ENCODE measurements around the gene PRKAR1B.

DNA sequence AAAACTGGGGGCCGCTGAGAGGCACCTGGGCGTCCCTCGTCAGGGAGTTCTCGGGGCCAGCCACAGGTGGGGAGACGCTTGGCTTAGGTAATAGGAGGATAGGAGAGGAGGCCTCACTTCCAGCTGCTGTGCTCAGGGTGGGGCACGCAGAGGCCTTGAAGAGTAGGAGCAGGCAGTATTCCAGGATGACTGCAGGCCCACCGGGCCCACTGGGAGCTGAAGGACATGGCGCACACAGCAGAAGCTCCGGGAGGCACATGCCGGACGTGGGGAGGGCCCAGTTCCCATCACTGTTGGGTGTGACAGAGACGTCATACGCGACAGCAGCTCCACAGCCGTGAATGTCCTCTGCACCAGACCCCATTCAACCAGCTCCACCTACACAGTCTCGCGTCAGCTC, 185.4 kb downstream of the PRKAR1B start:
- TF ChIP-seq, protein P1, sequence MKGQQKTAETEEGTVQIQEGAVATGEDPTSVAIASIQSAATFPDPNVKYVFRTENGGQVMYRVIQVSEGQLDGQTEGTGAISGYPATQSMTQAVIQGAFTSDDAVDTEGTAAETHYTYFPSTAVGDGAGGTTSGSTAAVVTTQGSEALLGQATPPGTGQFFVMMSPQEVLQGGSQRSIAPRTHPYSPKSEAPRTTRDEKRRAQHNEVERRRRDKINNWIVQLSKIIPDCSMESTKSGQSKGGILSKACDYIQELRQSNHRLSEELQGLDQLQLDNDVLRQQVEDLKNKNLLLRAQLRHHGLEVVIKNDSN (IDR thresholded peaks at IDR 0.05; ENCODE audit: borderline replicate concordance, low read depth): no peak
- TF ChIP-seq, protein P2, sequence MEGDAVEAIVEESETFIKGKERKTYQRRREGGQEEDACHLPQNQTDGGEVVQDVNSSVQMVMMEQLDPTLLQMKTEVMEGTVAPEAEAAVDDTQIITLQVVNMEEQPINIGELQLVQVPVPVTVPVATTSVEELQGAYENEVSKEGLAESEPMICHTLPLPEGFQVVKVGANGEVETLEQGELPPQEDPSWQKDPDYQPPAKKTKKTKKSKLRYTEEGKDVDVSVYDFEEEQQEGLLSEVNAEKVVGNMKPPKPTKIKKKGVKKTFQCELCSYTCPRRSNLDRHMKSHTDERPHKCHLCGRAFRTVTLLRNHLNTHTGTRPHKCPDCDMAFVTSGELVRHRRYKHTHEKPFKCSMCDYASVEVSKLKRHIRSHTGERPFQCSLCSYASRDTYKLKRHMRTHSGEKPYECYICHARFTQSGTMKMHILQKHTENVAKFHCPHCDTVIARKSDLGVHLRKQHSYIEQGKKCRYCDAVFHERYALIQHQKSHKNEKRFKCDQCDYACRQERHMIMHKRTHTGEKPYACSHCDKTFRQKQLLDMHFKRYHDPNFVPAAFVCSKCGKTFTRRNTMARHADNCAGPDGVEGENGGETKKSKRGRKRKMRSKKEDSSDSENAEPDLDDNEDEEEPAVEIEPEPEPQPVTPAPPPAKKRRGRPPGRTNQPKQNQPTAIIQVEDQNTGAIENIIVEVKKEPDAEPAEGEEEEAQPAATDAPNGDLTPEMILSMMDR (IDR thresholded peaks at IDR 0.05): no peak
- TF ChIP-seq TCF12 (IDR thresholded peaks at IDR 0.05): no peak
- TF ChIP-seq RAD21 (IDR thresholded peaks at IDR 0.05; ENCODE audit: low read length): no peak
- TF ChIP-seq, protein P3, sequence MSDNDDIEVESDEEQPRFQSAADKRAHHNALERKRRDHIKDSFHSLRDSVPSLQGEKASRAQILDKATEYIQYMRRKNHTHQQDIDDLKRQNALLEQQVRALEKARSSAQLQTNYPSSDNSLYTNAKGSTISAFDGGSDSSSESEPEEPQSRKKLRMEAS (IDR thresholded peaks at IDR 0.05; ENCODE audit: low read depth): no peak
- no peak for TF ChIP-seq GATA2 (CRISPR knock-in tag; IDR thresholded peaks at IDR 0.05)
- TF ChIP-seq JUND (IDR thresholded peaks at IDR 0.05): no peak
- no peak for TF ChIP-seq CHD2 (IDR thresholded peaks at IDR 0.05; ENCODE audit: low read length, partially characterized antibody)
